Activated T-helper 2 cell treated with anti-CD3 and anti-CD28 coated beads, Interferon-gamma antibody, Interleukin-2, Interleukin-4, amounts not matched to agents 10 μg/mL and 5 μg/mL and 100 μg/mL, durations not matched to agents 14 hours and 24 hours and 36 hours (primary cell): Measurements from ENCODE around the gene FAM76A. TPM values are rescaled to one million over a fixed set of nuclear protein-coding genes. Genes with fewer than 3 reads are reported as not detected.

ENCODE experiments used
- DNase-seq: peaks from one replicate; pipeline ENCODE4 v3.0.0; 2021; ENCODE audit warnings: low spot score
- H3K27ac Mint-ChIP-seq: one replicate; pipeline ENCODE4 v1.8.0; 2021; ENCODE audit warnings: mixed read lengths
- H3K27me3 Mint-ChIP-seq: one replicate; pipeline ENCODE4 v1.8.0; 2021; ENCODE audit warnings: low read depth, mixed read lengths
- H3K36me3 Mint-ChIP-seq: one replicate; pipeline ENCODE4 v1.8.0; 2021; ENCODE audit warnings: low read depth, mixed read lengths
- H3K4me1 Mint-ChIP-seq: one replicate; pipeline ENCODE4 v1.8.0; 2021; ENCODE audit warnings: low read depth, mixed read lengths
- H3K4me3 Mint-ChIP-seq: one replicate; pipeline ENCODE4 v1.8.0; 2021; ENCODE audit warnings: low read depth, mild to moderate bottlenecking, moderate library complexity, mixed read lengths
- H3K9me3 Mint-ChIP-seq: one replicate; pipeline ENCODE4 v1.8.0; 2021; ENCODE audit warnings: mixed read lengths
- intact Hi-C: fragments of 100-400 bp; cut with micrococcal nuclease; formaldehyde crosslinking; loops from one replicate; pipeline ENCODE4 v1.15.1; 2023
- total RNA-seq: library from RNA; stranded (reverse); gene quantifications from 2 replicates; pipeline ENCODE4 v1.2.3, GENCODE V29; 2022

The FAM76A gene
- total RNA-seq, 1 donor from 2014 or later, result 13.6 TPM

DNA sequence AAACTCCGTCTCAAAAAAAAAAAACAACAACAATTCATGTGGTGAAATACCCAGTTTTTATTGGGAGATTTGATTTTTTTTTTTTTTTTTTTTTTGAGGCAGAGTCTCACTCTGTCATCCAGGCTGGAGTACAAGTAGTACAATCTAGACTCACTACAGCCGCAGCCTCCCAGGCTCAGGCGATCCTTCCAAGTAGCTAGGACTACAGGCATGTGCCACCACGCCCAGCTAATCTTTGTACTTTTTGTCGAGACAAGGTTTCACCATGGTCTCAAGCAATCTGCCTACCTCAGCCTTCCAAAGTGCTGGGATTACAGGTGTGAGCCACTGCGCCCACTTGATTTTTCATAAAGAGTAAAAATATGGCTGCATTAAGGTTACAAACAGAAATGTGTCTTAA lies 15.4 kb downstream of the FAM76A start:
- intact Hi-C loops, result no loop called here
- Mint-ChIP-seq H3K27ac (no peak overlapping the region), H3K27me3 (no peaks in the 10 kb centered on the region), H3K4me3 (no peak overlapping the region), H3K9me3 (no peaks in the 10 kb centered on the region), H3K4me1 (no peaks in the 10 kb centered on the region), H3K36me3 (peaks cover 40% of the 10 kb centered on the region)
- DNase-seq, result no peak

DNA sequence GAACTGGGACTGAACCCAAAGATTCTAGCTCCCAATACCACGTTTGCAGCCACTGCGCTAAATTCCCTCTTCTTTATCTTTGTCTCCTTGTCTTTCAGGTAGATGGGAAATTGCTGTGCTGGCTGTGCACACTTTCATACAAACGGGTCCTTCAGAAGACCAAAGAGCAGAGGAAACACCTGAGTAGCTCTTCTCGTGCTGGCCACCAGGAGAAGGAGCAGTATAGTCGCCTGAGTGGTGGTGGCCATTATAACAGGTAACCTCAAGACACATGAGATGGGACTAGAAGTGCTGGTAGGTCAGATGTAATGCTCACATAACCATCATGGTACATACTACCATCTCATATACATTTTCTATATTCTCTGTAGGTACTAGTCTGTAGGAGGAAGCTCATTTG lies 18.8 kb downstream of the FAM76A start:
- intact Hi-C loops, result no loop called here
- DNase-seq, result no peak
- Mint-ChIP-seq H3K4me1 (no peaks in the 10 kb centered on the region), H3K27me3 (no peaks in the 10 kb centered on the region), H3K27ac (no peak overlapping the region), H3K4me3 (no peak overlapping the region), H3K36me3 (peaks cover 29% of the 10 kb centered on the region), H3K9me3 (no peaks in the 10 kb centered on the region)

DNA sequence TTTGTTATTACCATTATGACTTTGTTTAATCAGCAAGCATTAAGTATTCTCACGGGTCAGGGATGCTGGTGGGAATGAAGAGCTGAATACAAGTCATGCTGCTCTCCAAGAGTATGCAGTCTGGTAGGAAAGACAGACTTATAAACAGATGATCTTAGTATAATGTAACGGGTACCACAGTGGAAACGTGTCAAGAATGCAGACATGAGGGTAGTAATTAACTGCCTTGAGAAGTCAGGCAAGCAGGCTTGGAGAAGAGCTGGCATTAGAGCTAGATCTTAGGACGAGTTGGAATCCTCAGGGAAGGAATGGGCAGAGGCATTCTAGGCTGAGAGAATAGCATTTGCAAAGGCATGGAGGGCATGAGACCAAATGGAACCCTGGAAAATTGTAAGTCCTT lies 19.7 kb downstream of the FAM76A start:
- H3K9me3 Mint-ChIP-seq, result no peaks in the 10 kb centered on the region
- H3K4me3 Mint-ChIP-seq, result no peak overlapping the region

DNA sequence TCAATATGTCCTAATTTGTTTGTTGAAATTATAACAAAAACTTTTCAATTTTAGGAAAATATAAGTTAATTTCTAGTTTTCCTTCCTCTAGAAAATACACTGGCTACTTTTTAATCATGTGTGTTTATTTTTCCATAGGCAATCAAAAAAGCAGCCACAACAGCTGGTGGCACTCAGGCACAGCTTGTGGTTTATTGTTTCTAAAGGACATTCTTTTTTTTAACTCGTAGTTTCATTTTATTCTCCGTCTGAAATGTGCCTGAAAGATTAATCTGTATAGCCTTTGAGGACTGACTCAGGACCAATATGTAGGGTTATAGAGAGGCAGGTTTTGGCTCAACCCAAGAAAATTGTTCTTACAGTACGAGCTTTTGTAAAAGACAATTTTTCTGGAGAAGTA lies 26.6 kb downstream of the FAM76A start:
- H3K9me3 Mint-ChIP-seq, result no peaks in the 10 kb centered on the region
- peaks cover 3% of the 10 kb centered on the region for H3K4me1 Mint-ChIP-seq
- H3K4me3 Mint-ChIP-seq, result no peak overlapping the region
- no peak for DNase-seq
- H3K27ac Mint-ChIP-seq, result no peak overlapping the region
- intact Hi-C loops, result no loop called here
- no peaks in the 10 kb centered on the region for H3K27me3 Mint-ChIP-seq
- peaks cover 35% of the 10 kb centered on the region for H3K36me3 Mint-ChIP-seq

More for the DNA sequence above, 19.7 kb downstream of the FAM76A start:
- peaks cover 32% of the 10 kb centered on the region for H3K36me3 Mint-ChIP-seq
- H3K27ac Mint-ChIP-seq, result no peak overlapping the region
- H3K27me3 Mint-ChIP-seq, result no peaks in the 10 kb centered on the region
- intact Hi-C loops, result no loop called here
- no peaks in the 10 kb centered on the region for H3K4me1 Mint-ChIP-seq
- DNase-seq, result no peak

DNA sequence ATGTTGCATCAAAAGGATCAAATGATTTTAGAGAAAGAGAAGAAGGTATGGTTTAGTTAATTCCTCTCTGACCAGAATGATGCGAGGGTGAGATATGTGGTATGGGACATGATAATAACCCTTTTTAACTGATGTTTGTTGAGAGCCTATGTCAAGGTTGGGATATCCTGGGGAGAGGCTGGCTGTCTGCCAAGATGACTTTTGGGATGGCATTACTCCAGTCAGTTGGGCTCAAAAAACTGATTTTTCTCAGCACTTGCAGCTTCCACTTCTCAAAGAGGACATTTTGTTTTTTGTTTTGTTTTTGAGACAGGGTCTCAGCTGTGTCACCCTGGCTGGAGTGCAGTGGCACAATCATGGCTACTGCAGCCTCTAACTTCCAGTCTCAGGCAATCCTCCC lies 29.5 kb downstream of the FAM76A start:
- H3K9me3 Mint-ChIP-seq, result no peaks in the 10 kb centered on the region
- peaks cover 3% of the 10 kb centered on the region for H3K4me1 Mint-ChIP-seq
- no peak overlapping the region for H3K27ac Mint-ChIP-seq
- no peaks in the 10 kb centered on the region for H3K27me3 Mint-ChIP-seq
- H3K36me3 Mint-ChIP-seq, result peaks cover 39% of the 10 kb centered on the region
- no peak for DNase-seq
- no peak overlapping the region for H3K4me3 Mint-ChIP-seq
- intact Hi-C loops, result no loop called here

DNA sequence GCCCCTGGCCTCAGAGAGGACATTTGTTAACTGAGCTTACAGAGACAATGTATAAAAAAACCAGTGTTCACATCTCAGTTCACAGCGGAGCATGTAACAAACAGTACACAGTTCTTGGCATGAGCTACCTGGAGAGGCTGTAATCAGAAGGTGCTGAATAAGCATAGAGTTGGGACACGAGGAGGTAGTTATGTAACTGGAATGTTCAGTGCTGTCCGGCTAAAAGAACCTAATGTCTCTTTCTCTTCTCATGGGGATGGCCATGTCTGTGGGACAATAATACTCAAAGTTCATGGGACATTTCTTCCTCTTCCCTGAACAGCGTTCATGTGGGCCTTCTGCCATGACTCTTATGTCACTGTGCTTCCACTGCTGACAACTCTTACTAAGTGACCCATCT lies 30.1 kb downstream of the FAM76A start:
- Mint-ChIP-seq H3K4me1 (peaks cover 3% of the 10 kb centered on the region), H3K9me3 (no peaks in the 10 kb centered on the region), H3K4me3 (no peak overlapping the region), H3K27ac (no peak overlapping the region), H3K36me3 (peaks cover 36% of the 10 kb centered on the region), H3K27me3 (no peaks in the 10 kb centered on the region)
- DNase-seq, result no peak
- intact Hi-C loops, result no loop called here

DNA sequence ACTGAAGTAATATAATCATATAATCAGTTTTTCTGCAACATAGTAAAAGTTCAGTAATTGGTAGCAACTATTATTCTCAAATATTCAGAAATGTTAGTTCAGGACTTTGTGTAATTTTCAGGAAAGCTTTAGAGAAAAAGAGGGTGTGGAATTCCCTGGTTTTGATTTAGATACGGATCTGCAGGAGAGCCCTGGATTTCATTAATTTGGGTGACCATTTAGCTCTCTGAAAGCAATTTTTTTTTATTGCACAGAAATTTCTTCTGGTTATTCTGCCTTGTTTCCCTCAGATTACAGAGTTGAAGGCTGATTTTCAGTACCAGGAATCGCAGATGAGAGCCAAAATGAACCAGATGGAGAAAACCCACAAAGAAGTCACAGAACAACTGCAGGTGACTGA lies 33.5 kb downstream of the FAM76A start:
- Mint-ChIP-seq H3K4me1 (no peaks in the 10 kb centered on the region), H3K27ac (no peak overlapping the region), H3K27me3 (no peaks in the 10 kb centered on the region), H3K36me3 (peaks cover 27% of the 10 kb centered on the region), H3K9me3 (no peaks in the 10 kb centered on the region), H3K4me3 (no peak overlapping the region)
- no peak for DNase-seq
- intact Hi-C loops, result no loop called here

DNA sequence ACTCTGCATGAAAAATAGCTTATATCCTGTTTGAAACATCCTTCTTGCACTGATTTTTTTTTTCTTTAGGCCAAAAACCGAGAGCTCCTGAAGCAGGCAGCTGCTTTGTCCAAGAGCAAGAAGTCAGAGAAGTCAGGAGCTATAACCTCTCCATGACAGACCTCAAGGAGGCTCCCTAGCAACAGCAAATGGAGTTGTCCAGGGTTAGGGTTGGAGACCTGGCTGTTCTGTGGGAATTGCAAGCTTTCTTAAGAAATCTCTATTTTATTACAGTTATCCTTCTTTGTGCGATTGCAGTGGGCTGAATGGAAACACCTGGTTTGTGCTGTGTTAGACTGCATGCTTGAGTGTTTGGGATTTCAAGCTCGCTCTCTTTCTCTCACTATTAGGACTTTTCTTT lies 34.7 kb downstream of the FAM76A start:
- no peak overlapping the region for H3K4me3 Mint-ChIP-seq
- H3K4me1 Mint-ChIP-seq, result no peaks in the 10 kb centered on the region
- H3K27ac Mint-ChIP-seq, result no peak overlapping the region
- no peaks in the 10 kb centered on the region for H3K9me3 Mint-ChIP-seq
- no peak for DNase-seq
- intact Hi-C loops, result no loop called here
- no peaks in the 10 kb centered on the region for H3K27me3 Mint-ChIP-seq
- H3K36me3 Mint-ChIP-seq, result peaks cover 21% of the 10 kb centered on the region

DNA sequence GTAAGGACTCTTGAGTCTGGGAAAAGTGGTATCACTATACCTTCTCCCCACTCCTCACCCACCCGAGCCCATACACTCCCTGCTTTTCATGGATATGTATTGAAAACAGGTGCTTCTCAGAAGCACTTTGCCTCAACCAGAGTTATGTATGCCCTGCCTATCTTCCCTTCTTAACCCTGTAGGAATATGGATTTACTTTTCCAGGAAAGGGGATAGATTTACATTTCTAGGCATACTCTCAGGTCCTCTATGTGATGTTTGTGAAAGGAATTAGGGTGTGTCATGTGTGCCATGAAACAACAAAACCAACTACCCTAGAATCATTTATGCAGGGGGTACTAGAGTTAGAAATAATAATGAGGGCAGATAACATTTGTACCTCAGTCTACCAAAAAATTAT lies 36.3 kb downstream of the FAM76A start:
- Mint-ChIP-seq H3K4me3 (no peak overlapping the region), H3K4me1 (no peaks in the 10 kb centered on the region), H3K27ac (no peak overlapping the region), H3K27me3 (no peaks in the 10 kb centered on the region), H3K9me3 (no peaks in the 10 kb centered on the region), H3K36me3 (peaks cover 16% of the 10 kb centered on the region)
- no peak for DNase-seq
- intact Hi-C loops, result no loop called here

DNA sequence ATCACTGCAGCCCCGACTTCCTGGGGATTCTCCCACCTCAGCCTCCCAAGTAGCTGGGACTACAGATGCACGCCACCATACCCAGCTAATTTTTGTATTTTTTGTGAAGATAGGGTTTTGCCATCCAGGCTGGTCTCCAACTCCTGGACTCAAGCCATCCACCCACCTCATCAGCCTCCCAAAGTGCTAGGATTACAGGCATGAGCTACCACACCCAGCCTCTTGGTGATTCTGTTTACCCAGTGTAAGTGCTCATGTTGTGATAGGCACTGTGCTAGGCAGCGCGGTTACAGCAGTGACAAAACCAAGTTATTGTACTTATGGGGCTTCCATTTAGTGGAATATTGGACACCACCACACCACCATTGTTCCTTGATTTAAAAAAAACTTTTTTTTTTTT lies 37.6 kb downstream of the FAM76A start:
- H3K27ac Mint-ChIP-seq, result no peak overlapping the region
- H3K36me3 Mint-ChIP-seq, result peaks cover 11% of the 10 kb centered on the region
- intact Hi-C loops, result no loop called here
- no peak overlapping the region for H3K4me3 Mint-ChIP-seq
- no peaks in the 10 kb centered on the region for H3K4me1 Mint-ChIP-seq
- no peak for DNase-seq
- H3K27me3 Mint-ChIP-seq, result no peaks in the 10 kb centered on the region
- no peaks in the 10 kb centered on the region for H3K9me3 Mint-ChIP-seq

DNA sequence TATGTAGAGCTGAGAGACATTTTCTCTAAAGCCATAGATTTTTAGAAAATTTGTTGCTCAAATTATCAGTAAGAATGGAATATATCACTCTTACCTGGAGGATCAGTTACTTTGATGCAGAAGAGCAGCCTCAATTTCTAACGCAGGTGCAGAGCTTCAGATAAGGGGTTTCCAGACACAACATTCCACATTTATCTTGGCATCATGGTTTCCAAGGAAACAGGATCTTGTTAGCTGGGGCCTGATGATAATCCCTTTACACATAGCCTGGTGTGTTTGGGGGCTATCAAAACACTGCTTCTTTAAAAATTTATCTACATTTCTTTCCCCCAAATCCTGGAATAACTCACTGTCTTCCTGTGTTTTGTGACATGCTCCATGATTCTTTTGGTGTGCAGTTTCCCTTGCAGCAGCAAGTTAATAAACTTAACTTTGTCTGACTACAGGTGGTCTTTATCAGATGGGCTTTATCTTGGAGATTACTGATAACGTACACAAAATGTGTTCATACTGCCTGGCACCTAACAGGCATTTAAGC lies 44.6 kb downstream of the FAM76A start:
- intact Hi-C loops, result loop anchor here (5.0 kb wide), 1 partner anchor 448 kb away; the partner anchor contains the start of gene TMEM222
- DNase-seq, result no peak

DNA sequence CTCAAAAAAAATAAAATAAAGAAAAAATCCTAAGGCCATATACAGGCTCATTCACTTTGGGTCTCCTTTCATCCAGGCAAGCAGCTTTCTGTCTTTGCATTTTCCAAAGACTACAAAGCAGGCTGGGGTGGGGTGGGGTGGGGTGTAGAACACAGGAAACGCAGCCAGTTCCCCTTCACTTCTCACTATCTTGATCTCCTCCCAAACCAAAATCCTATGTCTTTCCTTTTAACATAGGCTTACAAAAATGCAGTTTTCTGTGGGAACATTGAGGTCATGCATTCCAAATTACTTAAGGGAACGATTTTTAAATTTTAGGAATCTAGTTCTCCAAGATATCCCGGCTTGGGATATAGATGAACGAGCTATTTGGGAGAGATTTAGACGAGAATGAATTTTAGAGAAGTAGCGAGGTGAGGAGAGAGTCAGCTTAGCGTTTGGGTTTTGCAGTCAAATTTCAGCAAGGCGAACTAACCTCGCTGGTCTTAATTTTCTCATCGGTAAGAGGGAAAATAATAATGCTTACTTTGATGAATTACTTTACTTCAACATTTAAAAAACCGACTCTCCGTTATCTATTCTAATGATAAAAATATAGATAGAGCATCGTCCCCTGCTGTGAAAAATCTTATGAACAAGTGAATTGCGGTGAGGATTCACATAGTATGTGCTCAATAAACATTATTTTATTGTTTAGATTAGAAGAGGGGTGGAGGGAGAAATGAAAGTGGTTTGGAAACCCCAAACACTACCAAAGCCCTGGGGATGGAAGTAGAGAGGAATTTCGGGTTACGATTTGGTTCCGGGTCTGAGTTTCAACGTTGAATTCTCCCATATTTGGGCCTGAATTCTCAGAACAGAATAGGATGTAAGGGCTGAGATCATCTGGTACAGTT lies 46.5 kb downstream of the FAM76A start:
- no peak for DNase-seq
- Mint-ChIP-seq H3K4me1 (peaks cover 22% of the 10 kb centered on the region), H3K36me3 (peaks cover 8% of the 10 kb centered on the region), H3K27ac (peak overlapping the region; percentile 96), H3K9me3 (no peaks in the 10 kb centered on the region), H3K27me3 (no peaks in the 10 kb centered on the region), H3K4me3 (peak overlapping the region; percentile 94)
- intact Hi-C loops, result loop anchor here (1.0 to 5.0 kb wide), 4 partner anchors 59 to 537 kb away; partner anchors contain the start of genes TMEM222, WASF2 and WDTC1

More for the DNA sequence above, 44.6 kb downstream of the FAM76A start:
- Mint-ChIP-seq H3K9me3 (no peaks in the 10 kb centered on the region), H3K27ac (no peak overlapping the region), H3K4me1 (peaks cover 14% of the 10 kb centered on the region), H3K36me3 (no peaks in the 10 kb centered on the region), H3K4me3 (no peak overlapping the region), H3K27me3 (no peaks in the 10 kb centered on the region)
